ENCODE data around the gene TMEM82.

Gene TMEM82

DNA sequence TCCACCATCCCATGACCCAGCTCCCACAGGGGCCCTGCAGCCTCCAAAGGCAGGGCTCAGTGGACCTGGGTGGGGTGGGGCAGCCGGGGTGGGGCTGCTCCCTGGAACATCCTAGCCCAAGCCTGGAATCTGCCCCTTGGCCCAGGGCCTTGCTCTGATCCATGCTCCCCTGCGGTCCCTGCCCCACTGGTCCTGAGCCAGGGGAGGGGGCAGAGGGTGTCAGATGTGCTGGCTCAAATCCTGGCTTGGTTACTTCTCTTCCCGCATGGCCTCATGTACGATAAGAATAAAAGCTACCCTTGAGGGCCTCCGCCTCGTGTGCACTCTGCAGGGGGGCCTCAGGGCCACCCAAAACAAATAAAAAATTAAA is 5.4 kb upstream of the TMEM82 start:
- no peak for DNase-seq

DNA sequence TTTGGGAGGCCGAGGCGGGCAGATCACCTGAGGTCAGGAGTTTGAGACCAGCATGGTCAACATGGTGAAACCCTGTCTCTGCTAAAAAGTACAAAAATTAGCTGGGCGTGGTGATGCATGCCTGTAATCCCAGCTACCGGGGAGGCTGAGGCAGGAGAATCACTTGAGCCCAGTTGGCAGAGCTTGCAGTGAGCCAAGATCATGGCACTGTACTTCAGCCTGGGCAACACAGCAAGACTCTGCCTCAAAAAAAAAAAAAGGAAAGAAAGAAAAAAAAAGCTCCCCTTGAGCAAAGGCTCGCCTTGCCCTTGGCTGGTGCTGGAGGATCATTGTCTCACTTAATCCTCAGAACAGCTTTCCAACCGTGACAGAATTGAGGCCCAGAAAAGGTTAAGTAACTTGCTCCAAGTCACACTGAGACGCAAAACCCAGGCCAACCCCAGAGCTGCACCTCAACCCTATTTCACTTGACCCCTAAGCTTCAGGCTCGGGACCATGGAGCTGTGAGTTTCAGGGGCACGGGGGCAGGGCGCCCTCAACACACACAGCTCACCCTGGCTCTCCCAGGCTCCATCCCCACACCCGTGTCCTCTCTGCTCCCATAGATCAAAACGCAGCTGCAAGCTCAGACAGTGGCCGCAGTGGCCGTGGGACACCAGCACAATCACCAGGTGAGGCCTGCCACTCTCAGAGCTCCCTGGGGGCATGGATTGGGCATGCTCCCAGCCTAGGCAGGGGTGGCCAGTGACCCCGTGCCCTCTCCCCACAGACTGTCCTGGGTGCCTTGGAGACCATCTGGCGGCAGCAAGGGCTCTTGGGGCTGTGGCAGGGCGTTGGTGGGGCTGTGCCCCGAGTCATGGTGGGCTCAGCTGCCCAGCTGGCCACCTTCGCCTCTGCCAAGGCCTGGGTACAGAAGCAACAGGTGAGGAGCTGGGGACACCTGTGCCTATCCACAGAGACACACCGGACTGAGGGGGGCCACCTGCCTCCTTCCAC is 4.7 kb upstream of the TMEM82 start:
- no peak for DNase-seq

DNA sequence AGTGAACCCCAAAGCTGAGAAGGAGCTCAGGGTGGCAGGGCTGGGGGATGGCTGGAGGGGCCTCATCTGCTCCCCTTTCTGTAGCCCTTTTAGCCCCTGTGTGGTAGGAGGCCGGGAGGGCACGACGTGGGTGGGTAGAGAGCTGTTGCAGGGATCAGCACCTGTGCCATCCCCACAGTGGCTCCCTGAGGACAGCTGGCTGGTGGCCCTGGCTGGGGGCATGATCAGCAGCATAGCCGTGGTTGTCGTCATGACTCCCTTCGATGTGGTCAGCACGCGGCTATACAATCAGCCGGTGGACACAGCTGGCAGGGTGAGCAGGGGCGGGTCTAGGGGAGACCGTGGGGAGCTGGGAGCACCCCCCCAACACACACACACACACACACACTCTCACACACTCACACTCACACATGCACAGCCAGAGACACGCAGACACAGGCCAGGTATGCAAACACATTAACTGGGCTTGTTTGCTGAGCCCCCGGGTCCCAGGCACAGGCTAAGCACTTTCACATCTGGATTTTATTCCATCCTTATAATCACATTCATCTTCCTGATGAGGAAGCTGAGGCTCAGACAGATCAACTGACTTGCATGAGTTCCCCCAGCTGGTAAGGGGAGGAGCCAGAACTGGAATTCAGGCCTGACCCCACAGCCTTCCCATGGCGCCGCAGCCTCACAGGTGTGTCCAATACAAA is 3.7 kb upstream of the TMEM82 start:
- no peak for DNase-seq

DNA sequence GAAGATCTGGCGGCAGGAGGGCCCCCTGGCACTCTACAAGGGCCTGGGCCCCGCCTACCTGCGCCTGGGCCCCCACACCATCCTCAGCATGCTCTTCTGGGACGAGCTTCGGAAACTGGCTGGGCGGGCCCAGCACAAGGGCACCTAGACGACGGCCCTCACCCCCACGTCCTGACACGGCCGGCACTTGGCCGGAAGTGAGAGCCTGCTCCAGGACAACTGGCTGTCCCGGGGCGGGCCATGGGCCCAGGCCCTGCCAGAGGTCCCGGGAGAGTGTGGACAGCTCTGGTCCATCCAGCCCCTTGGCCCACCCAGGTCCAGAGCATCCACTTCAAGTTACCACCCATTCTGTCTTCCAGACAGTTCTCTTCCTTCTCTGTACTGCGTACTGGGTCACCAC is 3.0 kb upstream of the TMEM82 start:
- DNase-seq, result no peak

DNA sequence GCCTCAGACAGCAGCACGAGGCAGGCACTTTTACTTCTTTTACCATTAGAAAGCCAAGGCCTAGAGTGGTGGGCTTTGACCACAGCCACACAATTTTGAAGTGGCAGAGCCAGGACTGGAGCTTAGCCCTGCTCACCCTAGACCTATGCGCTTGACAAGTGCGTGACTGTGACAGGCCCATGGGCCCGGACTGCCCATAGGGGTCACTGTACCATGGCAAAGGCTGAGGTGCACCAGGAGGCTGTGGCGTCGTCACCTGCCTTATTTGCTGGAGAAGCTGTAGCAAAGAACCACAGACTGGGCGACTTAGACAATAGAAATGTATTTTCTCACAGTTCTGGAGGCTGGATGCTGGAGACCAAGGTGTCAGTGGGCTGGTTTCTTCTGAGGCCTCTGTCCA is 2.6 kb upstream of the TMEM82 start:
- no peak for DNase-seq

DNA sequence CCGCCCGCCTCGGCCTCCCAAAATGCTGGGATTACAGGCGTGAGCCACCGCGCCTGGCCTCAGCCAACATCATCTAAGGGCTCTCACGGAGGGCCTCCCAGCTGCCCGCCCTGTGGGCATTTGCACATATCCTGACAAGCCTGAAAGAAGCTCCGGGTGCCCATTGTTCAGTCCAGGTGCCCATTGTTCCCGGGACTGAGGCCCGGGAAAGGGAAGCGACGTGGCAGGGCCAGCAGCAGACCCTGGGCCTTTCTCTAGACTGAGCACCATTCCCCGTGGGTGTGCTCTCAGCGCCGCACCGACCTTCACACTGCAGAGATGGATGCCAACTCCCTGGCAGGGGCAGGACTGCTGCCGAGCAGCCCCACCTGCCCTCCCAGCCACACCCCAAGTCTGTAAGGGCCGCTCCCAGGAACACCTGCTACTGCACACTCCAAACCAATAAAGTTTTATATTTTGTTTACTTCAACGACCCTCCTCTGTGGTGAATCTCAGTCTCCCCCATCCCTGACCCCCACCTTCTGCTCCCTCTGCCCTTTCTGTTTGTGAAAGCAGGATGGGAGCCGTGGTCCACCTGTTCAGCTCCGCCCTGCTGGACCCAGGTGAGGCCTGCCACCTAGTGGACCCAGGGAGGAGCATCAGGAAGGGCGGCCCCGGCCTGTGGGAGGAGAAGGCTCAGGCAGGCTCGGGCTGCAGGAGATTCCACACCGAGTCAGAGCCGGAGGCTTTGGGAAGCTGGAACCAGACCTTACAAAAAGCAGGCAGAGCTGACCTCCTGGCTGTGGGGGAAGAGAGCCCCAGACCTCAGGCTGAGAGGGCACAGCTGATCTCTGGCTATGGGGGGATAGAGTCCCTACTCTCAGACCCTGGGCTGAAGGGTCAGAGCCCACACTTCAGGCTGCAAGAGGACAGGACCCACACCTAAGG is 1.1 kb upstream of the TMEM82 start:
- DNase-seq, result peak; percentile 23

DNA sequence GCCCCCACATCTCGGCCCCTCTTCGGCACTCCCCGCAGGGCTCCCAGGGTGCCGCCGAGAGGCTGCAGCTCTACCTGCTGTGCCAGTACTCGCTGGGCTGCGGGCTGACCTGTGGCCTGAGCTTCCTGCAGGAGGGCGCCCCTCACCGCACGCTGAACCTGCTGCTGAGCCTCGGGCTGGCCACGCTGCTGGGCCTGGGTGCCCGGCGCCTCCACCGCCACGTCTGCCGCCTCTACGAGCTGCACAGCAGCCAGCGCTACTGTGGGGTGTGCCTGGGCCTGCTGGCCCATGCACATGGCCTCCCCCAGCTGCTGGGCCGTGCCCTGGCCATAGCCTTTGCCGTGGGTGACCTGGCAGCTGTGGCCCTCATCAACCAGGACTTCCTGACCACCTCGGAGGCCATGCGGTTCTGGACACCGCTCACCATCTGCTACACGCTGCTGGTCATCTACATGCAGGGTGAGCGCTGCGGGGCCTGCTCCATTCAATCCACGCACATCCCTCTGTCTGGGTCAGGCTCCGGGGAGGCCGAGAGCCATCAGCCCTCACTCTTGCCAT is 1.9 kb downstream of the TMEM82 start:
- no peak for DNase-seq

DNA sequence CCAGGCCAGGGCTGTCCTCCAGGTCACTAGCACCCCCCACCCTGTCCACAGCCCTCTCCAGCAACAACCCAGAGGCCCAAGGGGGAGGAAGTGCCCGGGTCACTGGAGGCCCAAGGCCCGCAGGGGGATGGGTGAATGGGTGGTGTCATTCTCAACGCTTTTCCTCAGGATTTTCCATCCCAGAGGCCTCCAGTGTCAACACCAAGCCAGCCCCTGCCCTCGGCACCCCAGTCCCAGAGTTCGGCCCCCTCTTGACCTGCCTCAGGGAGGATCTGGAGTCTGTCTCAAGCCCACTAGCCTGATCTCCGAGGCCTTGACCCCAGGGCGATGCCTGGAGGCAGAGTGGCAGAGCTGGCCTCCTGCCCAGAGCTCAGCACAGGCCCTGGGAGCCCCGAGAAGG is 5.1 kb downstream of the TMEM82 start:
- DNase-seq, result no peak

DNA sequence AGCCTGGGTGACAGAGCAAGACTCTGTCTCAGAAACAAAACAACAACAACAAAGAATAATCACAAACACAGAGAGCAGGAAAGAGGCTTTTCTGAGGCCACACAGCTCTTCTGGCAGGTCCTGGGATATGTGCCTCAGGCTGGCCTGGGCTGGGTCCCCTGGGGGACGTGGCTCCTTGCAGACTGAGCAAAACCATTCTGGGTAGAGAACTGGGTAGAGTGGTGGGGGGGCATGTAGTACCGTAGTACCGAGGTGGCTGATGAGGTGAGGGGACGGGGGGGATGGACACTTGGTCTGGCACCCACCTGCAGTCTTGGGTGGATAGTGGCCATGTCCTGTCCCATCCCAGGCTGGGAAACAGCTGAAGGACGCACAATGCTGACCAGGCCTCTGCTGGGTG is 6.0 kb downstream of the TMEM82 start:
- DNase-seq, result no peak

DNA sequence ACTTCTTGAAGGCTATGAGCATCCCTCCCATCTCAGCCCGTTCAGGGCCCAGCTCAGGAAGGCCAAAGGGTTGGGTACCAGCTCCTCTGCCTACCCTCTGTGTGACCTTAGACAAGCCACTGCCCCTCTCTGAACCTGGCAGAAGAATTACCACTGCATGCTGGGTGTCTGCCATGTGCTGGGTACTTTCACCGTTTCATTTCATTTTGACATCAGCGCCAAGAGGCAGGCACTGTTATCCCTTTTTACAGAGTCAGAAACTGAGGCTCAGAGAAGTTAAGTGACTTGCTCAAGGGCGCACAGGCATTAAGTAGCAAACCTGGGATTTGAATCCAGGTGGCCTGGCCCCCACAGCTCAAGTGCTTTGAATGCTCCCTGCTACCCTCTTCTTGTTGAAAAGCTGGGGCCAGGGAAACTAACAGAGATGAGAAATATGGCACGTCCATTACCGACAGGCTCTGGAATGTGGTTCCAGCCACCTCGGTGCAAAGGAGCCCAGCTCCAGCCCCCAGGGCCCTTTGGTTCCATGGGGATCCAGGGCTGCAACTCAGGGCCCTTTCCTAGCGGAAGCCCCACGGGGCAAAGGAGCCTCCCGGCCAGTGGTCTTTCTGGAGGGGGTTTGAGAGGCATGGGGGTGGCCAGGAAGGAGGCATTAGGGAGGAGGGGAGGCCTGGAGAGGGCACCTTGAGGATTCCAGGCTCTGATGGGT is 6.5 kb downstream of the TMEM82 start:
- DNase-seq, result no peak

DNA sequence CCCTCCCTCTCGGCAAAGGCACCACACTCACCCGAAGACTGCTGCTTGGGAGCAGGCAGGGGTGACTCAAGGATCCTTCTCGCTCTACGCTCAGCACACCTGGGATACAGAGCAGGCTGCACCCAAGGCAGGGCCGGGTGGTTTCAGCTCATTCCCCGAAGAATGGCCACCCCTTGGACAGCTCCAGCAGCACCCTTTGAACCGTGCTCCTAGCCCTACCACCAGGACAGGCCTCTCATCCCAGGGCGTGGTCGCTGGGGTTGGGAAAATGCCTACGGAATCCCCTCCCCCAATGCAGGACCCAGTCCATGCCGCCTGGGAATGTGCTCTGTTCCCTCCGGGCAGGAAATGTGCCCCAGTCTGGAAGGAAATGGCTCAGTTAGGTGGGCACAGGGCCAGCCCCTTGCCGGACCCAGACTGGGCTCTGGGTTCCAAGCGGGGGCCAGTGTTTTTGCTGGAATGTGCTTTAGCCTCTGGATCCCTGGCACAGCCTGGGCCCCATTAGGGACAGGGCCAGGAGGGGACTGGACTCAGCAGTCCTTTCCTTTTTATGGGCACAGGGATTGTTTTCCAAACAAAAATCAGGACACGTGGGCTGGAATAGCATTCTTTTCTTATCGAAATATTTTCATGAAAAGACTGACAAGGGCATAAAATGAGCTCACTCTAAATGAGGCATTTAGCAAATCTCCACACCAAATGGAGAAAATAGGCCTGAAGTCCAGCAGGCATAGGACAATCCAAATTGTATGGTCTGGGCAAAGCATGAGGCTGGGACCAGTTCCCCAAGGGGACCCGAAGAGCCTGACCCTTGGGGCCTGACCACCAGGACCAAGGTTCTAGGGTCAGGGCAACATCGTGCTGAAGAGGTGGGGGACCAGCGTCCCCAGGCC is 7.3 kb downstream of the TMEM82 start:
- DNase-seq, result no peak

DNA sequence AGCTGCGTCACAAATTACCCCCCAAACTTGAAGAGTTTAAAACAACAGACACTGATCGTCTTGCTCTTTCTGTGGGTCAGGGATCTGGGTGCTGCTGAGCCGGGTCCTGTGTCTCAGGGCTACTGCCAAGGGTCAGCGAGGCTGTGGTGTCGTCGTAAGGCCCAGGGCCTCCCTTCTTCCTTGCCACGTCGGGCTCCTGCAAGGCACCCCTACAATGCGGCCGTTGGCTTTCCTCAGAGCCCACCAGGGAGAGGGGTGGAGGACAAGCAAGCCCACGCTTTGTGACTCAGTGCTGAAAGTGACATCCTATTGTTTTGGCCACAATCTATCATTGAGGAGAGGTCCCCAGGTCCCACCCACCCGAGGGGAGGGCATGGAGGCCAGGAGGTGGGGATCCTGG is 8.6 kb downstream of the TMEM82 start:
- no peak for DNase-seq

DNA sequence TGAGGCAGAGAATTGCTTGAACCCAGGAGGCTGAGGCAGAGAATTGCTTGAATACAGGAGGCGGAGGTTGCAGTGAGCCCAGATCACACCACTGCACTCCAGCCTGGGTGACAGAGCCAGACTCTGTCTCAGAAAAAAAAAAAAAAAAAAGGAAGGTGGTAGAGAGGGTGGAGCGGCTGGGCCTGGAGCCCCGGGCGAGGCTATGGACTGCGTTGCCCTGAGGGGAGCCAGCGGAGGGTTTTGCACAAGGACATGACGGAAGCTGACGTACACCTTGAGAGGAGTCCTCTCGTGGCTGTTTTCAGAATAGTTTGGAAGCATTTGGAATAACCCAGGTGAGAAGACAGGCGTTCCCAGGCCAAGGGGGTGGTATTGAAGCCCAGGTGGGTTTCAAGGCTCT is 9.4 kb downstream of the TMEM82 start:
- no peak for DNase-seq

DNA sequence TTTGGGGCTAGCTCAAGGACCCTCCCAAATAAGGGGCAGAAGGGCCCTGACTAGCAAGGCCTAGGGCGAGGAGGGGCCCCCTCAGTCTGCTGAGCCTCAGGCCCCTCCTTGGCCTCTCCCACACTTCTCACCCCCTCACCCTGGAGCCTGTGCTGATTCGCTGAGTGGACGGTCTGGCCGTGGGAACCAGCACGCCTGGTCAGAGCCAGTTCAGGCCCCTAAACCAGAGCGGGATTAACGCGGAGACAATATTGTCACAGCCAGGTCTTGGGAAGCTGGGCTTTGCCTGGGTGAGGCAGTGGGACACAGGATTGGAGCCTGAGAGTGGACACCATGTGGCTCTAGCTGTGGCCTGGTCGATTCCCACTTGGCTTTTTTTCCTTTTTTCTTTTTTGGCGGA is 11.5 kb downstream of the TMEM82 start:
- no peak for DNase-seq

DNA sequence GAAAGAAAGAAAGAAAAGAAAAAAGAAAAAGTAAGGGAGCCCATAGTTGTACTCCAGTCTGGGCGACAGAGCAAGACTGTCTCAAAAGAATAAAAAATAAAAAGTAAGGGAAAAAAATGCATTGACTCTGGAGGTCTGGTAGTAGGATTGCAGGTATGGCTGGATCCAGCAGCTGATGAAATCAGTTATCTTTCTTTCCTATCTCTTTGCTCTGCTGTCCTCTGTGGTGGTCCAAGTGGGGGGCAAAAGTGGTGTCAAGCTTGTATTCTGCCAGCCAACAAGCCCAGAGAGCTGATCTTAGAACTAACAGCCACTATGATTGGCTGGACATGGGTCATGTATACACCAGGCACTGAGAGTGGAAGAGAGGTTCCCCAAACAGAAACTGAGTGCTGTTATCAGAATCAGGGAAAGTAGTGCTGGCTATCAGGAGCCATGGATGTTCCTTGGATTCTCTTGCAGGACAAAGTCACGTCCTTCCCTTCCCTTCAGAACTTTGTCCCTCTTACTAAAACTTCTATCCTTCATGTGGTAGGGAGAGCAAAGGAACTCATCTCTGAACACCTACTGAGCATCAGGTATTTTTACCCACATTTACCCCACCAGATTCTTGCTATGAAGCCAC is 12.8 kb downstream of the TMEM82 start:
- DNase-seq, result no peak

DNA sequence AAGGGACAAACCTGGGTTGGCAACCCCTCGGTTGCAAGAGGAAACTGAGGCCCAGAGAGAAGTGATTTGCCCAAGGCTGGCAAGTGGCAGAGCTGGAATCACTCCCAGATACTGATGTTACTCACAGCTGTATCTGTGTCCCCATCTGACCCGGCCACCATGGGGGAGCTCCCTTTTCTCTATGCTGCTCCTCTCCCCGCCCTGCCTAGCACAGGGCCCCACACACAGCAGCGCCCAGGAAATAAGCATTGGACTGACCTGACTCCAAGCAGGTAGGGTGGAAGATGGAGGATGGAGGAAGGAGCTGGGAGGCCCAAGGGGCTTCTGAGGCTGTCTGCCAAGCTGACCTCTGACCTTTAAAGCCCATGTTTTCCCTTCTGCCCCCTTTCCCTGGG is 13.3 kb downstream of the TMEM82 start:
- no peak for DNase-seq

DNA sequence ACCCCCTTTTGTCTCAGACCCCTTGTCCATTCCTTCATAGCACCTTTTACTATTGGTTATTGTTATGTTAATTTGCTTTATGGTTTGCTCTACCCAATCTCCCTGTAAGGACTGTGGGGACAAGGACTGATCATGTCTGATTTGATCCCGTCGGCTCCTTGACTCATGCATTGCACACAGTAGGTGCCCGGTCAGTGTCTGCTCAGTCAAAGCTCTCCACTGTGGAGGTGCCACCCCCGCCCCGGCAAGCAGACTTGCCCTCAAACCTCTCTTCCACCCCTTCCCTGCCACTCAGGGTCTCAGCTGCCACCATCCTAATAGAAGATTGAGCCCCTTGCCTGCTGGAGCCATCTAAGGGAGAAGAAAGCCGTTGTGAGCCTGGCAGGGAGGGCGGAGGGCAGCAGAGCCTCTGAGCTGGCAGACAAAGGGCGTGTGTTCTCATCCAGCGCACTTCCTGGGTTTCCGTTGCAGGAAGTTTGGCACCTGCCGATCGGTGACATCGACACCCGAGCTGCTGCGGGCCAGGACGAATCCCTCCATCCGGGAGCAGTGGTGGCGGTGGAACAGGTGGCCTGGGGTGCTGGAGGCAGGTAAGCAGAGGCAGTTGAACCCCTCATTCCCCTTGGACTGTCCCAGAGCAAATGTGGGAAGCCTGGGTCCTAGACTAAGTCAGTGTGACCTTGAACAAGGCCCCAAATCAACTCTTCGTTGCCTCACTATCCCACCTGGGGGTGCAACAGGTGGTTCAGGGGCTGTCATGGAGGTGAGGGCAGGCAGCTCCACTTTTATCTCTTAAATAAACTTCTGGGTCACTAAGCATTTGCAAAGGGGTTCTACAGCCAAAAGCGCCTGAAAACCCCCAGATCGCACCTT is 14.1 kb downstream of the TMEM82 start:
- no peak for DNase-seq

DNA sequence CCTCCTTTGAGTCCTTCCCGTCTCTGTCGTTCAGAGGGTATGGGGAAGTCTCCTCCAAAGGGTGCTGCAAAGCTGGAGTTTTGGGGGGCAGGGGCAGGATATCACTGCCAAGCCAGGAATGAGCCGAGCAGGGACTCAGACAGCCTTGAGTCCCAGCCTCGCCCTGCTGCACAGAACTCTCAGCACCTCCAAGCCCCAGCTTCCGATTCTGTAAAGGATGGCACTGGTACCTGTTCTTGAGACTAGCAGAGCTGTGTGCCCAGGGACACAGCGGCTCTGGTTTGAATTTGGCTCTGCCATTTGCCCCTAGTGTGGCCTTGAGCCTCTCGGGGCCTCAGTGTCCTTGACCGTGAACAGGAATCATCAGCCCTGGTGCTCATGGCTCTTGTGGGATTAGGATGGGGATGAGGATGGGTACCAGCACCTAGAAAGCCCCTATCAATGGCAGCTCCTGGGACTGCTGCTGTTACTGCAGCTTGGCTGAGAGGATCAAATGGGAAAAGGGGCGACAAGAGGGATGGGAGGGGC is 14.8 kb downstream of the TMEM82 start:
- no peak for DNase-seq

DNA sequence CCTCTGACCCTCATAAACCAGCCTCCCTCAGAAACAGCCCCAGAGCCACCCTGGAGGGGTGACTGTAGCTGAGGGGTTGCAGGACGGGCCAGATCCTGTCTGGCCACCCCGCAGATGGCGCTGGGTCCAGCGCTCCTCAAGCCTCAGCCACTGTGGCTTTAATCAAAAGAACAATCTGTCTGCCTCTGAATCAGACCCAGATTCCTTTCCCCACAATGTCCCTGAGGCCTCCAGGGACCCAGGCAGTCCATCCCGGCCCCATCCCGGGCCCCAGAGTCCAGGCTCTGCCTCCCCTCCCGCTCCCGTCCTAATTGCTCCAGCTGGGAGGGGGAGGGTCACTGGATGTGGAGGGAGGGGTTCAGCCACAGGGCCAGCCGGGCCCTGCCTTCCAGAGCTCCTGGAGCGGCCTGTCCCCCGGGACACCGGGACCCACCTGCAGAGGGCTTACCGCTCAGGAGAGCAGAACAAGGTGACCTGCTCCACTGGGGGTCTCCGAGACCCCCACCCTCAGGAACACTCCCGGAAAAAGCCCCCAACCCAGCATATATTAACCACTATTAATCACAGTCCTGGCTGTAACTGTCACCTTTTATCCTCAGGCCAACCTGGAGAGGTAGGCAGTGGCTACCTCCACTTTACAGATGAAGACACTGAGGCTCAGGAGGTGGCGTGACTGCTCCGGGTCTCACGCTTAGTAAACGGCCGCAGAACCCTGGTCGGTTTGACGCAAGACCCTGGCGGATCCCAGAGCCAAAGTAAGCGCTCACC is 15.5 kb downstream of the TMEM82 start:
- no peak for DNase-seq
